HUDEP-2 (cell line): ENCODE measurements around the gene LYVE1.

Experiments used
- DNase-seq, 76 experiments: peaks; one replicate each; lab custom pipeline; 2025; ENCODE audit not compliant: unreplicated experiment in 76 of 76; lab: John Stamatoyannopoulos, UW

The LYVE1 gene

DNA sequence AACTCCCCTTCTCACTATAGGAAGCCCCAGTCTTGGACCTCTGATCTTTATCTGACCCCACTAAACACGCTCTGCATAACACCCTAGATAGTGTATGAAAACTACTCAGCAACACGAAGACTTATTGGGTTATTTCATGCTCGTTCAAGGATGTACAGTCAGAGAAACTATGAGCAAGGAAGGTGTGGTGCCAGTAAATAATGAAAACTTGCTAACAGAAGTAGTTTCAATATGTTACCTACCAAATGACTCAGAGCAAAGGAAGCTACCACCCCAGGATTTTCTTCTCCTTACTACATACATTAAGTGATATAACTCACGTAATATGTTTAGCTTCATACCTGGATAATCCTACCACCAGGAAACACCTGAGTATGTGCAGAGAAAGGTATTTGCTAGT lies 25.9 kb upstream of the LYVE1 start:
- no peak for DNase-seq

DNA sequence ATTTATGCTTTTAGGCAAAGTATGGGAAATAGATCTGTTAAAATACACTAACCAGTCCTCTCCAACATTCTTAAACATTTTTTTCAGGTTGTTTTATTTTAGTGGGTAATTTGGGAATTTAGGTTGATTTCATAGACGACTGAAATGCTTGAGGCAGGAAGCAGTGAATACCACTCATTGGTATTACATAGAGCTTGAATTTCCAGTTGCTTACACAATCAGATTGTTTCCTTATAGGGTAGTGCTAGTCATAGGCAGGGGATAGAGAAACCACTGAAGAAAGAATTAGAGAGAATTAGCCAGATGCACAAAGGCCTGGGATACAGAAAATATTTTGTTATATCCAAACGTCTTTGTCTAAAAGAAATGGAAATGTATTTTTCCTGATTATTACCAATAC lies 23.9 kb upstream of the LYVE1 start:
- DNase-seq, result no peak

DNA sequence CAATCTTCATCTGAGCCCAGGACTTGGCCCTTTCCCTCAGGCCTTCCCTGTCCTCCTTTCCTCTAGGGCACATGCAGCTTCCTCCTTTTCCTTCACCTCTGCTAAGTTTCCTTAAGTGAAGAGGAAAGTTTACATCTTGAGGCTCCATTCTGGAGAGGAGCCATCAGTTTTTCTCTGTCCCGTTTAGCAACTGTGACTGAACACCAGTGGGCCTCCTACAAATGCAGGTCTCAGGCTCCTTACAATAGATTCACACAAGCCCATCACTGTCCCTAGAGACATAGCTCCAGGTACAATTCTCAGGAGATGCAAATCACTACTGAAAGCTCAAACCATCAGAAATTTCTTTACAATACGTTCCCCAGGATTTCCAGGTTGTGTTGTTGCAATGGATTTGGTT lies 23.3 kb upstream of the LYVE1 start:
- no peak for DNase-seq

DNA sequence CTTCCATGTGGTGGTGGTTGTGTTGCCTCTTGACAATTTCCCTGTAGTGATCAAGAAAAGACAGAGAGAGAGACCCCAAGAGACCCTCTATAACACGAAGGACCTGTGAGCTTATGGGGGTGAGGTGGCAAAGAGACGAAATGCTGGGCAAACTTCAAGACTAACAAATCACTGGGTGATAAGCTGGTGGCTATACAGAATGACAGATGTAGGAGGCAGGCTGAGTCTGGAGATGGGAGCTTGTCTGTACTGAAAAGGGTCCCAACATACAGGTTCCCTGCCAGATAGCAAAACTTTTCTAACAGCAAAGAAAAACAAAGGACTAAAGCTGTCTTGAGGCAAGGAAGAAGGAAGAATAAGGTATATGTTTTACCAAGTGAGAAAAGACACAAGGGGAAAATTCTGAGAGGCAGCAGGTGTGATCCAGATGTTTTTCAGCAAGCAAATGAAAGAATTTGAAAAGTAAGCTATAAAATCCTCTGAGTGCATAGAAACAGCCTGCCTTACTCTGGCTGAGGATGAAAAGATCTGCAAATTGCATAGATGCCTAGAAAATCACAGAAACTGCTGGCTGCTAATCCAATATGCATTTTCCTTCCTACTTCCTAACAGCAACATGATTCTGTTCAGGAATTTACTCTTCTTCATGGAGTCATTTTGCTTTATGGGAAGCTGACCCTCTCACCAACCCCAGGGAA lies 21.9 kb upstream of the LYVE1 start:
- DNase-seq, result no peak

DNA sequence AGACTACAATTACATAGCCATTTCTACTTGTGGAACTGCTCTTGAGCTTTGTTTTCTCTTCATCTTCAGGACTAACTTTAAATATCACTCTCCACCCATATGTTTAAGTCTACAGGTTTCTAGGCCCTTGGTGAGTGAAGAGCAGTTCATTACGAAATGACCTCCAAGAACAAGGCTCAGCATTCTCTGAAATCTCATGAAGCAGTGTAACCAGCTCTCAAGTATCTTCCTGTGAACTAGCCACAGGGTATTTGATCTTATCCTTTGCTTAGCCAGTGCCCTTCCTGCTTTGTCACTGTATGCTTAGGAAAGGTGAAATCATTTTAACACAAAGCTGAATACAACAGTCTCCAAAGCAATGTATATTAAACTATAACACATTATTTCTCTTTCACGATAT lies 20.4 kb upstream of the LYVE1 start:
- DNase-seq, result no peak

DNA sequence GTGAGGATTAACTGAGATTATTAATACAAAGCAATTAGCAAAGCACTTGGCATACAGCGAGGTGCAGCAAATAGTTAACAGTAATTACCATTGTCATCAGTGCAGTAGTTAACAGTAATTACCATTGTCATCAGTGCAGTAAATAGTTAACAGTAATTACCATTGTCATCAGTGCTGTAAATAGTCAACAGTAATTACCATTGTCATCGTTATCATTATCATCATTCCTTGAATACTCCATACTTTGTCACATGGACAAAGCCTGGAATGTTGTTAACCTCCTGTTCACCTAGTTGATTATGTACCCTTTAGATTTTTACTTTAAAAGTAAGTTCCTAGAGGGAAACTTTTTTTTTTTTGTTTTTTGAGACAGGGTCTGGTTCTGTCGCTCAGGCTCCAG lies 19.5 kb upstream of the LYVE1 start:
- no peak for DNase-seq

DNA sequence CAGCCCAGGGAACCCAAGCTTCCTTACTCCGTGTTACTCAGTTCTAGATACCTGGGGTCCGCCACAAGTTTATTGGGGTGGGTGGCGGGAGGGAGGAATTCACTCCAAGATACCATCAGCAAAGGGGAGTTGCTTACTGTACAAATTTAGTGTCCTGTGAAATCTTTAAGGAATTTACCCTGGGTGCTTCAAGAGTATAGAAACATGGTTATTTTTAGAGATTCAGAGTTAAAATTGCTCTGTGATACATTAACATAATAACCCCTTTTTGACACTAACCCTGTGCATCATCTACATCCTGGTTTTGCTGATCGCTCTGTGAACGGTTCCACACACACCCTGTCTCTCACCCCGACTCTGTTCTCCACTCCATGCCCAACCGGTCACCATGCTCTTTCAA lies 18.9 kb upstream of the LYVE1 start:
- DNase-seq, result no peak

DNA sequence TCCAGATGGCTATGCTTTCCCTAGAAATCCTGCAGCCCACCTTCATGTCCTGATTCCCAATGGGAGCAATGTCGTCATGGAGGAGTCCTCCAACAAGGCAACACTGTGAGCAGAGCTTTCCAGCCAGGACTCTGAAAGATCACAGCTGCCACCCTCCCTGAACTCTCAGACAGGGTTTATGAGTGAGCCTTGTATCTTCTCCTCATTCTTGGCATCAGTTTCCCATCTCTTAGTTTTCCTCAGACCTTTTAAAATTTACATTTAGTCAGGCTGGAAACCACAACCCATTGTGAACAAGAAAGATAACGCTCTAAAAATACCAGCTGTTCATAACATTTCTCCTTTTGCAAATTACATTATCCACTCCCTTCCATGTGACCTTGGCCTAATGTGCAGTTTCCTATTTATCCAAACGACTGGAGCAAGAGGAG lies 15.6 kb upstream of the LYVE1 start:
- no peak for DNase-seq

DNA sequence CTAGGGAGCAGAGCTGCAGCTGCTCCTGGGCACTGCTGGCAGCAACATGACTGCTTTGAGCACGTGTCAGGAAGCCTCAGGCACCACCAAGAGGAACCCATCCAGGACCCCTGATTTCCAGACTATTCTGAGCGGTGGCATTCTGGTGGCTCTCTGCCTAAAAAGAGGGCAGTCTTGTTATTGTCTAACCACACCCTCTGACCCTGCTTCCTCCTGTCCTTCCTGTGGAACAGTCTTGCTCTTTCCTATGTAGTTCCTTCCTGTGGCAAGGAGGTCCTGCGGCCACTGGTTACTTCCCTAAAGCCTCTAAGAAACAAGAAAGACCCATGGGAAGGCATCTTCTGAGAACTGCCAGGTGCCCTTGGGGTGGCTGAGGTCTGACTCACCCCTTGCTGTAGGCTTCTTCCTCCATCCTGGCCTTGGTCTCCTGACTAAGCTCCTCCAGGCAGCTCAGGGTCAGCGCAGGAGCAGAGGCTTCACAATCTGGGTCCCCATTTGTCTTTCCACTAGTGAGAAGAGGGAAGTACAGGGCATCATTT lies 13.1 kb upstream of the LYVE1 start:
- DNase-seq, result no peak

DNA sequence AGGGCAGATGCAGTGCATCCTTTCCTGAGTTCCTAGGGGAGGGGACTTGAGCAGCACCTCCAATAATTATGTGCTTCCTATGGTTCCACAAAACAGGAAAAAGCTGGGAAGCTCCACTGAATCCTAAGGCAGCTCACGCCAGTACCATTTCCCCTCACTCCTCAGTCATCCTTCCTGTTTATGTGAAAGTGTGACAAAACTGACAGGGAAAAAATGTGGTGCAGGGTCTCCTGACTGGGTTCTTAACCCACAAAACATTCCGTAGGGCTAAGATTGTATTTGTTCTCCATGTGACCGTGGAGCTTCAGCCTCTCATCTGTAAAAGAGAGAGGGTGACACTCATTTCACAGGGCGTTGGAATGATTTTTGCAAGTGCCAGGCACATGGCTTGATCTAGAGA lies 12.2 kb upstream of the LYVE1 start:
- DNase-seq, result no peak

DNA sequence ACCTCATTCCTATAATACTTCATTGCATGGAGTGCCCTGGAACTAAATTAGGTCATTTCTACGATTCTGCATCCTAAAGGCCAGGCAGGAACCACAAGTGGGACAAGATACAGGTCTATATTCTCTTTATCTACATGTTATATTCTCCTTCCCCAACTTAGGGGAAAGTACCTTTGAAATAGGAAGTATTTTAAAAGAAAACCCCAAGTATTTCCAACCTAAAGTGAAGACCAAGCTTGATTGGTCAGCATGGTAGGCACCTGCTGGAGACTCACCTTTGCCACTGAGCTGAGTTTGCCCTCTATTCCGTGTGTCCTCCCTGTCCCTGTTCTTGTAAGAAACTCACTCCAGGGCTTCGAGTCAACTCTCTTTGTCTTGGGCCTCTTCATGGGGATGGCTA lies 11.2 kb upstream of the LYVE1 start:
- no peak for DNase-seq

DNA sequence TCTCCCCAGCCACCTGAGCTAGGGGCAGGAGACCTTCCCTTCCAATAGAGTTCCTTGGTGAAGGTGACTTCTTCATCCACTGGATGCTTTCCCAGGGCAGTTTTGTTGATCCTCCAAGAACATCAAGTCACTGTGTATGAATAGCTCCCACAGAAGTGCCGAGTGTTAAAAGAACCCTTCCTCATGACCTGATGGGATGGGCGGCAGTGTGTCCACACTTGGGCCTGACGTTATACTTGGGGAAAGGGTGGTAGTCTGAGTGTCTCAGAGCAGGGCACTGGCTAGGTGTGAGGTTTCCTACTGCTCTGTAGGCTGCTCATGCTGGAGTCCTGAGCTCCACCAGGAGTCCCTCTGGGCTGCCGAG lies 7.6 kb upstream of the LYVE1 start:
- DNase-seq, result no peak

DNA sequence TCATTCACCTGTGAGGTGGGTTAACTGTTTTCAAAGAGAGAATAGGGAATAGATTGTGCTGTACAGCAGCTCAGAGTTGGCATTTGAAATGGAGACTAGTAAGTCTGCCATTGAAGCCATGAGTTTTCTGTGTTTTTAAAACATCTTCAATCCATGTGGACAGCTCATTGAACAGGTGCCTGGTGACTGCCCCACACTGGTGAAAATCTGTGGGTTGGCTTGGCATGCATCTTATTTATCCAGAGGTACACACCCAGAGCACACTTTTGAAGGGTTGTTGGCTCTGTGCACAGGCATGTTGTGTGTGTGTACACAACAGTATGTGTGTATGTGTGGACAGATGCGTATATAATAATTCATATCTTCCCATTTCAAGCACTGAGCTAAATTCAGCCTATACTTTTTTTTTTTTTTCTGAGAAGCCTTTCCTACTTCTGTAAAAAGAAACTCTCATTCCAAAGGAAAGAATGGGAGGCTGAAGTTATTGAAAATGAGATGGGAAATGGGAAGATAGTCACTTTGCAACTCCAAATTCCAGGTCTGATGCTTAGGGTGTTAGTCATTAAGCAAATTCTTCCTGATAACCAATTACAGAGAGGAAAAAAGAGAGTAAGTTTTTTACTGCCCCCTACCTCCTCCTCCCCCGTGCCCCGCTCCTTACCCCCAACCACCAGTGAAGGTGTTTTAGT lies 7.0 kb upstream of the LYVE1 start:
- DNase-seq, result no peak

DNA sequence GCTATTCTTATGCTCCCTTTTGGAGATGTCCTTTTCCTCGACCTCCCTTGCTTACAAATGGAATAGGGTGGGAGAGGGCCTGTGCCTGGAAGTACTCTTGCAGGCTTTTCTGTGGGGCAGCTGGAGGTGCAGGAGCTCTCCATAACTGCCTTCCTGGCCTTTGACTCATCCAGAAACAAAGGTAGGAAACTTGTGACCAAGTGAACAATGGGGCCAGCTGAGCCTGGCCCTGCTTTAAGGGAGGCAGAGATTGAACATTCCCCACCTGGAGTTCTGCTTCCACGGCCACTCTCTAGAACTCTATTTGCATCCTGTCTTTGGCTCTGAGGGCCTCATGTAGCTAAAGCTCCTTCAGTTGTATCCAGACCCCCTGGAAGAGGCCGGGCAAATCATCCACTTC lies 5.1 kb upstream of the LYVE1 start:
- no peak for DNase-seq

DNA sequence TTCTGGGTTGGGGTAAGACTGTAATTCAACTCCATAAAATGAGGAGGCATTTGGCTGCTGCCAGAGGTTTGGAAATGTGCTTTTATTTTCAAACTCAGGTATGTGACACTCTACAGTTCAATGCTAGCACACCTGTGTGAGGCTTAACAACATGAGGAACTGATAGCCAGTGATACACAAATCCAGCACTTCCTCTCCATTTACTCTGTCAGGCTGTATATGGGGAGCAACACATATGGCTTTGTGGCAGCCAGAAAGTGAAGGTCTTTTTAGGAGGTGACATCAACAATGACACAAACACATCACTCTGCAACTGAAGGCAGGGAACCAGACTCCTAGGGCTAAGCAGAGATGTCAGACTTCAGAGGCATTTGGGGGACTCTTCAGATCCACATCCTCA lies 4.6 kb upstream of the LYVE1 start:
- DNase-seq, result no peak

DNA sequence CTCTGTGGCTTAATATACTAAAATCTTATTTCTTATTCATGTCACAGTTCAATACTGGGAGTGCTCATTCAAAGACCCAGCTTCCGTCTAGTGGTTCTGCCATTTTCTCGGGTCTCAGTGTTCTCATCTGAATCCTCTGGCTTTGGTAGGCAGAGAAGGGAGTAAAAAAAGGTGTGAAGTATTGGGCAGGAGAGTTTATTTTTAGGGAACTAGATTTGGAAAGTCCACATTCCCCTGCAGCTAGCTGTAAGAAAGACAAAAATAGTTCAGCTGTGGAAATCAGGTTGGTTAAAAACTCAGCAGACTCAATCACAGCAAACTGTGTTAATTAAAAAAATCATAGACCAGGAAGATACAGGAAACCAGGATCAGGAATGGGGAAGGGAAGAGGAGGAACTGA lies 4.1 kb upstream of the LYVE1 start:
- DNase-seq, result no peak

DNA sequence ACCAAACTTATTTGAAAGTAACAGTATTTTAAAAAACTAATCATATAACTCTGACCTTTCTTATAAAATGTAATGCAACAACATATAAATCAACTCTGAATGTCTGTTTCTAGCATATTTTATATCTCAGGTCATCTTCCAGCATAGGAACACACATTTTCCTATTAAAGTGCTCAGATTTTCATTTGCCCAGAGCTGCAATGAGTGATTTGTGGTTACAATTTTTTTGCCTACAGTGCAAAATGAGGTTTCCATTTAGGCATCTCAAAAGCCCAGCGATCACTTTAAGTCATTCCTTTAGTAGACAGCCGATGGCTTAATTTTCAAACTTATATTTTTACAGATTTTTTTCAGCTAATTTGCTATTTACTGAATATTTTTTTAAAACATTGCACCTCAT lies 1.0 kb downstream of the LYVE1 start:
- DNase-seq, result no peak

DNA sequence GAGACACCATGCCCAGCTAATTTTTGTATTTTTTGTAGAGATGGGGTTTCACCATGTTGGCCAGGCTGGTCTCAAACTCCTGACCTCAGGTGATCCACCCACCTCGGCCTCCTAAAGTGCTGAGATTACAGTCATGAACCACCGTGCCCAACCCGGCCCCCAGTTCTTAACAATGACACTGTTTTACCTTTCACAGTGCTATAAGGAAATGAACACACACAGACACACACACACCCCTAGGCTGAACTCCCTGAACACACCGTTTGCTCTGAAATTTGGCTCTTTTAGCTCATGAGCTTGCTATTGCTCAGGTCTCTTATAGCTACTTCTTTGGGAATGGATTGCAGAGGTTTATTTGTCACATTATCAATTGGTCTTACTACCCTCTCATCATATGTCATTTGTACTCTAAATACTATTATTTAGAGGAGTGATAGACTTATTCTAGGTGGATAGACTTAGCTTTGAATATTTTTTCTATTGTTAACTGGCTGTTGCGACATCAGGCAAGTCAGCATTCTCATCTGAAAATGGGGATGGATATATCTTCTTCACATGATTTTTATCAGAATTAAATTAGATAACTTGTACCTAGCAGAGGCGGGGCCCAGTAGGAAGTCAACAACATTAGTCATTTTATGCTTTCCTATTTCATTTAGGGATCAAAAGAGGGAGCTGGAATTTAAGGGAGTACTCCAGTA lies 2.1 kb downstream of the LYVE1 start:
- DNase-seq, result no peak

DNA sequence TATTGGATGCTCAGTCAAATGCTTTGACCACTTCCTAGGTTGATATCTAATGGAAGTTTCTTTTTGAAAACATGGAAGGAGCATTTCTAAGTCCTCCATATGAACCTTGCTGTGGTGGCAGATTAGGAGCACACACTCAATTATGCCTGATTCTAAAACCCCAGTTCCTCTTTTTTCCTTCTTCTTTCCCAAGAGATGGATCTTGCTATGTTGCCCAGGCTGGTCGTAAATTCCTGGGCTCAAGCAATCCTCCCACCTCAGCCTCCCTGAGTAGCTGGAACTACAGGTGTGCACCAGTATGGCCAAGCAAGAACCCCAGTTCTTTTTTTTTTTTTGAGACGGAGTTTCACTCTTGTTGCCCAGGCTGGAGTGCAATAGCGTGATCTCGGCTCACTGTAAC lies 3.0 kb downstream of the LYVE1 start:
- no peak for DNase-seq

DNA sequence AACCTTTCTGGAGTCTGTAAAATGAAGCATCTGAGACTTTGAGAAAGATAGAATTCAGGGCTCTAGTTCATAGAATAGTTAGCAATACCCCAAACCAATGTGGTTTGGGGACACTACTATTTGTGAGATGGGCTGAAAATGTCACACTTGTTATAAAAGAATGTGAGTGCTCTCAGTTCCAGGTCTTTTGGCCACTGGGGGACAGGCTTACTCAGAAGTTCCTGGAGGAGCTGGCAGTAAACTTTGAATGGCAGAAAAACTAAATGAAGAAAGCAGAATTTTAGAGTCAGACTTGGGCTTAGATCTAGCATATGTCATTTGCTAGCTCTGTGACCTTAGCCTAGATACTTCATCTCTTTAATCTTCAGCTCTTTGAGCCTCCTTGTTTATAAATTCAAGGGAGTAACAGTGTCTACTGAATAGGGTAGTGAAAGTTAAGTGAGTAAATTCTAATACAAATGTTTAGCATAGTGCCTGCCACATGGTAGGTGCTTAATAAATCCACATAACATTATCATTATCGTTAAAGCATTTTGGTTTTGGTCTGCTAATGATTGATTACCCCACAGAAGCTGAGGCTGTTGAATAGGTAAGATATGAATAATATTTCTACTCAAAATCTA lies 3.7 kb downstream of the LYVE1 start:
- DNase-seq, result no peak

DNA sequence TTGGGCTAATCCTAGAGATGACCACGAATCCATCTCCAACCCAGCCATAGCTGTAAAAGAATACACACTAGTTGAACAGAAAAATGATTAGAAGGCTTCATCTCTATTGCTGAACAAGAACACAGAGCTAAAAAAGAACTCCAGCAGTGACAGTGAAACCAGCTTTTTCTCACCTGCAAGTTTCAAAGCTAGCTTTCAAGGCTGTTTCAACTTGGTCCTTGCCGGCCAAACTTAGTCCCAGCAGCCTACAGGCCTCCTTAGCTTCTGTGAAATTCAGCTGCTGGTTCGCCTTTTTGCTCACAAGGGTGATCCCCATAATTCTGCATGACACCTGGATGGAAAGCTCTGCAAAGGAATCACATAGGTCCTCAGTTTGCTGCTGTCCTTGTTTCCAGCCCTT lies 4.4 kb downstream of the LYVE1 start:
- no peak for DNase-seq

DNA sequence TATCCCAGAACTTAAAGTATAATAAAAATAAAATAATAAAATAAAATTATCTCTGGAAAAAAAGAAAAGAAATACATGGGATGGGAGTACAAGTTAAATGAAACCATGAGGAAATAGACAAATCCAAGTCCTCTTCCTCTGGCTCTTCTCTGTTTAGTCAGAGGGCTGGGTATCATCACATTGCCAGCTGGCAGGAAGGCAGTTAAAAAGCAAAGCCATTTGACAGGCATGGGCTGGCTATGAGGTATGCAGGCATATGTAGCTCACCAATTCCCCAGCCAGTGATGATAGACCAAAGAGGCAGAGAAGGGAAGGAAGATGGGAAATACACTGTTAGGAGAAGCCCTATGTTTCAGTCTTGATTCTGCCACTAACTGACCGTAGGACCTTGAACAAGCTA lies 6.5 kb downstream of the LYVE1 start:
- DNase-seq, result no peak
